ENCODE results near the gene WFS1. TPM values are rescaled to one million over a fixed set of nuclear protein-coding genes. Genes with fewer than 3 reads are reported as not detected.

Gene WFS1
- polyA plus RNA-seq, 1 of the 3 experiments (the other 2 are of a cell fraction), result 18.7 TPM

- no peaks in the 10 kb centered on the region for H3K36me3 ChIP-seq (replicated peaks in 1 of 2; ENCODE audit: control insufficient read depth in 1 of 2, insufficient read depth in 2 of 2, low read length in 1 of 2)
- no peak for DNase-seq
- H3K4me1 ChIP-seq (ENCODE audit: control insufficient read depth in 1 of 2, insufficient read depth in 2 of 2, low read depth in 1 of 2, low read length in 1 of 2), result peaks cover 0 to 4% of the 10 kb centered on the region in 2 experiments; a peak in 1 of 4 replicates
- no peak overlapping the region for H3K27ac ChIP-seq (ENCODE audit: low read depth in 2 of 2, low read length in 1 of 2)
- H3K9me3 ChIP-seq, result no peaks in the 10 kb centered on the region
- no peak overlapping the region for H3K9ac ChIP-seq
- no peak overlapping the region for H2AFZ ChIP-seq (ENCODE audit: low read depth)
- no peaks in the 10 kb centered on the region for H3K79me2 ChIP-seq (ENCODE audit: insufficient read depth)
- no peaks in the 10 kb centered on the region for H3F3A ChIP-seq (replicated peaks; ENCODE audit: insufficient read depth)
- H3K9me2 ChIP-seq, result no peaks in the 10 kb centered on the region
- H3K4me3 ChIP-seq (ENCODE audit: low read depth in 2 of 2, low read length in 1 of 2), result no peak overlapping the region
- H3K4me2 ChIP-seq, result no peak overlapping the region
- ChIA-PET CTCF (interaction anchor here (2.0 to 17.5 kb wide), 2 partner anchors 17 to 62 kb away, joined by 7 to 133 read pairs; no protein-coding TSS in a partner anchor), POLR2A (no interaction called here)
- WGBS (ENCODE audit: low lambda C conversion rate), result 68% methylated on average over 6 of the region's 6 CpGs
- no peaks in the 10 kb centered on the region for H4K20me1 ChIP-seq (ENCODE audit: insufficient read depth)
- TF ChIP-seq GATA2 (CRISPR knock-in tag; IDR thresholded peaks at IDR 0.05) (0 out of 2 replicates have a peak, but pooled peaks have one; percentile 11), ZBTB33 (IDR thresholded peaks at IDR 0.05; ENCODE audit: borderline replicate concordance, low read depth) (no peak)
- no peaks in the 10 kb centered on the region; the same call in 1 of the 2 replicates for H3K27me3 ChIP-seq (ENCODE audit: insufficient read depth)
These were observed 43.6 kb downstream of the WFS1 start for GRCh38 chr4:6313216-6313615.

- Histone ChIP-seq H4K20me1 (ENCODE audit: insufficient read depth) (no peaks in the 10 kb centered on the region), H3K4me2 (no peak overlapping the region), H3K36me3 (replicated peaks in 1 of 2; ENCODE audit: control insufficient read depth in 1 of 2, insufficient read depth in 2 of 2, low read length in 1 of 2) (no peaks in the 10 kb centered on the region), H3K9me2 (no peaks in the 10 kb centered on the region), H3K79me2 (ENCODE audit: insufficient read depth) (no peaks in the 10 kb centered on the region), H3K4me1 (ENCODE audit: control insufficient read depth in 1 of 2, insufficient read depth in 2 of 2, low read depth in 1 of 2, low read length in 1 of 2) (no peaks in the 10 kb centered on the region; a peak in 1 of 4 replicates), H3K27me3 (ENCODE audit: insufficient read depth) (no peaks in the 10 kb centered on the region), H3K9ac (no peak overlapping the region), H3K4me3 (ENCODE audit: low read depth in 2 of 2, low read length in 1 of 2) (no peak overlapping the region), H3K9me3 (no peaks in the 10 kb centered on the region), H3F3A (replicated peaks; ENCODE audit: insufficient read depth) (no peaks in the 10 kb centered on the region), H2AFZ (ENCODE audit: low read depth) (no peak overlapping the region), H3K27ac (ENCODE audit: low read depth in 2 of 2, low read length in 1 of 2) (no peak overlapping the region)
- ChIA-PET POLR2A (no interaction called here), CTCF (interaction anchor here (0.8 to 22.5 kb wide), 4 partner anchors 14 to 230 kb away, joined by 3 to 1048 read pairs (median 68); partner anchors contain the start of gene WFS1)
- TF ChIP-seq FOXJ3 (CRISPR knock-in tag; IDR thresholded peaks at IDR 0.05) (no peak), SMC3 (IDR thresholded peaks at IDR 0.05; ENCODE audit: low read depth, low read length) (no peak), USF1 (IDR thresholded peaks at IDR 0.05; ENCODE audit: borderline replicate concordance, low read depth) (no peak), TAF1 (IDR thresholded peaks at IDR 0.05; ENCODE audit: borderline replicate concordance, low read depth, low read length) (no peak), MXI1 (IDR thresholded peaks at IDR 0.05; ENCODE audit: low read depth, low read length) (no peak), FOSL2 (IDR thresholded peaks at IDR 0.05; ENCODE audit: borderline replicate concordance, low read depth) (no peak), PBX3 (IDR thresholded peaks at IDR 0.05) (no peak), JUND (IDR thresholded peaks at IDR 0.05) (no peak), REST (IDR thresholded peaks at IDR 0.05; ENCODE audit: low read depth, low read length) (no peak), YY1 (IDR thresholded peaks at IDR 0.05; ENCODE audit: low read depth) (no peak), EZH2phosphoT487 (IDR thresholded peaks at IDR 0.05; ENCODE audit: borderline replicate concordance, low read depth) (no peak), MEF2A (IDR thresholded peaks at IDR 0.05; ENCODE audit: borderline replicate concordance, low read depth) (no peak), CHD2 (IDR thresholded peaks at IDR 0.05; ENCODE audit: low read length, partially characterized antibody) (no peak), ZBTB33 (IDR thresholded peaks at IDR 0.05; ENCODE audit: borderline replicate concordance, low read depth) (no peak), TEAD4 (IDR thresholded peaks at IDR 0.05; ENCODE audit: borderline replicate concordance, insufficient read depth) (no peak)
- WGBS (ENCODE audit: low lambda C conversion rate), result 41% methylated on average over 6 of the region's 6 CpGs
- DNase-seq, result no peak
These were observed 46.9 kb downstream of the WFS1 start for GRCh38 chr4:6316461-6317003.
